ENCODE results near the gene ARHGEF6.
"Not testable (repeated sequence)": the region's sequence is repeated elsewhere in the genome, so short reads cannot be mapped to it uniquely, and the experiment has no call there.

The ARHGEF6 gene

DNA sequence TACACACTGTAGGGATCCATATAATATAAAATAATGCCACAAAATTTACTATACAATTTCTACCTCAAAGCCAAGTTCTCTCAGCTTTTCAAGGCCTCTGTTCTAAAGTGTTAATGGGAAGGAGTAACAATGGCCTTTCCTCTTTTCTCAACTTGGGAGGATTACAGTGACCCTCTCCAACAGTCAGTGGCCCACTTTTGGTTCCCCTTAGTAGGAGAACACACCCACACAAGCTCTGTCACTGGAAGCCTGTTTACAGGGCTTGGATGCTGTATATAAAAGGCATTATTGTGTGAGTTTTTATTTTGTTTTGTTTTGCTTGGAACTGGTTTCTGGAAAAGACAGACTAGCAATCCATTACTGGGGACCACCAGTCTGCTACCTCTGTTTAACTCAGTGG, 1.8 kb downstream of the ARHGEF6 start:
- no peak overlapping the region for H3K4me3 ChIP-seq (ENCODE audit: low read depth, low read length)
- TF ChIP-seq, protein P1, sequence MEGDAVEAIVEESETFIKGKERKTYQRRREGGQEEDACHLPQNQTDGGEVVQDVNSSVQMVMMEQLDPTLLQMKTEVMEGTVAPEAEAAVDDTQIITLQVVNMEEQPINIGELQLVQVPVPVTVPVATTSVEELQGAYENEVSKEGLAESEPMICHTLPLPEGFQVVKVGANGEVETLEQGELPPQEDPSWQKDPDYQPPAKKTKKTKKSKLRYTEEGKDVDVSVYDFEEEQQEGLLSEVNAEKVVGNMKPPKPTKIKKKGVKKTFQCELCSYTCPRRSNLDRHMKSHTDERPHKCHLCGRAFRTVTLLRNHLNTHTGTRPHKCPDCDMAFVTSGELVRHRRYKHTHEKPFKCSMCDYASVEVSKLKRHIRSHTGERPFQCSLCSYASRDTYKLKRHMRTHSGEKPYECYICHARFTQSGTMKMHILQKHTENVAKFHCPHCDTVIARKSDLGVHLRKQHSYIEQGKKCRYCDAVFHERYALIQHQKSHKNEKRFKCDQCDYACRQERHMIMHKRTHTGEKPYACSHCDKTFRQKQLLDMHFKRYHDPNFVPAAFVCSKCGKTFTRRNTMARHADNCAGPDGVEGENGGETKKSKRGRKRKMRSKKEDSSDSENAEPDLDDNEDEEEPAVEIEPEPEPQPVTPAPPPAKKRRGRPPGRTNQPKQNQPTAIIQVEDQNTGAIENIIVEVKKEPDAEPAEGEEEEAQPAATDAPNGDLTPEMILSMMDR (IDR thresholded peaks at IDR 0.05; ENCODE audit: low read depth, low read length, missing control alignments): no peak
- H3K36me3 ChIP-seq (replicated peaks): no peaks in the 10 kb centered on the region
- no peaks in the 10 kb centered on the region for H3K27me3 ChIP-seq (replicated peaks)
- no peak for DNase-seq
- in situ Hi-C loops (cut with HindIII; ENCODE audit: low pct_ligation_motif_present, low sequenced_read_pairs): no loop called here
- H3K27ac ChIP-seq: no peak overlapping the region

DNA sequence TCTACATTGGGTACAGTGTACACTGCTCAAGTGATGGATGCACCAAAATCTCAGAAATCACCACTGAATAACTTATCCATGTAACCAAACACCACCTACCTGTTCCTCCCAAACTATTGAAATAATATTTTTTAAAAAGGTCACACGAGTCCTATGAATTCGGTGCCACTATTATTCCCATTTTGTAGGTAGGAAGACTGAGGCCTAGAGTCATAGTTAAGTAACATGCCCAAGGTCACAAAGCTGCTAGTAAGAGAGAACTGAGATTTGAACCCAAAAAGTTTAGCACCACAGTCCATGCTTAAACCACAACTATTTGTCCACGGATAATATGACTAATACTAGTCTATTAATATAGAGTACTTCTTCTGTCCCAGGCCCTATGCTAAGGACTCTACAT, 2.7 kb downstream of the ARHGEF6 start:
- TF ChIP-seq, protein P1 (IDR thresholded peaks at IDR 0.05; ENCODE audit: low read depth, low read length, missing control alignments): no peak
- no peak overlapping the region for H3K4me3 ChIP-seq (ENCODE audit: low read depth, low read length)
- H3K27me3 ChIP-seq (replicated peaks): no peaks in the 10 kb centered on the region
- H3K27ac ChIP-seq: no peak overlapping the region
- no peaks in the 10 kb centered on the region for H3K36me3 ChIP-seq (replicated peaks)
- no peak for DNase-seq
- in situ Hi-C loops (cut with HindIII; ENCODE audit: low pct_ligation_motif_present, low sequenced_read_pairs): no loop called here

DNA sequence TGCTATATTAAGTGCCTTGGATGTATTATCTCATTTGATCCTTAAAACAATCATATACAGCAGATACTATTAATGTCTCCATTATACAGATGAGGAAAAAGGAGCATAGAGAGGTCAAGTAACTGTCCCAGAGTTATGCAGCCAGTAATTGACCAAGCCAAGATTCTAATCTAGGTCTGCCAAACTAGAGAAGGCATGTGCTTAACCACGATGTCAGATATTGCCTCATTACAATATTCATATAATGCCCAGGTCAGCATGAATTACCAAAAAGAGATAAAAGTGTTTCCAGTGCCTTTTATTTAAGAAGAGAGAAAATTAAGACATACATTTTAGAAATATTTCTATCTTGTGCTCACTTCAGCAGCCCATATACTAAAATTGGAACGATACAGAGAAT, 7.1 kb downstream of the ARHGEF6 start:
- H3K4me3 ChIP-seq (ENCODE audit: low read depth, low read length): no peak overlapping the region
- DNase-seq: no peak
- TF ChIP-seq, protein P1 (IDR thresholded peaks at IDR 0.05; ENCODE audit: low read depth, low read length, missing control alignments): no peak
- H3K27me3 ChIP-seq (replicated peaks): no peaks in the 10 kb centered on the region
- no peak overlapping the region for H3K27ac ChIP-seq
- H3K36me3 ChIP-seq (replicated peaks): no peaks in the 10 kb centered on the region
- in situ Hi-C loops (cut with HindIII; ENCODE audit: low pct_ligation_motif_present, low sequenced_read_pairs): no loop called here

DNA sequence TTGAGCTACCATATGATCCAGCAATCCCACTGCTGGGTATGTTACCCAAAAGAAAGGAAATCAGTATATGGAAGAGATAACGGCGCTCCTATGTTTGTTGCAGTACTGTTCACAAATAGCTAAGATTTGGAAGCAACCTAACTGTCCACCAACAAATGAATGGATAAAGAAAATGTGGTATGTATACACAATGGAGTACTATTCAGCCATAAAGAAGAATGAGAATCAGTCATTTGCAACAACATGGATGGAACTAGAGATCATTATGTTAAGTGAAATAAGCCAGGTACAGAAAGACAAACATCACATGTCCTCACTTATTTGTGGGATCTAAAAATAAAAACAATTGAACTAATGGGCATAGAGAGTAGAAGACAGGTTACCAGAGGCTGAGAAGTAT, 8.9 kb downstream of the ARHGEF6 start:
- DNase-seq; in situ Hi-C loops (cut with HindIII; ENCODE audit: low pct_ligation_motif_present, low sequenced_read_pairs); H3K27ac ChIP-seq: not testable (repeated sequence)

DNA sequence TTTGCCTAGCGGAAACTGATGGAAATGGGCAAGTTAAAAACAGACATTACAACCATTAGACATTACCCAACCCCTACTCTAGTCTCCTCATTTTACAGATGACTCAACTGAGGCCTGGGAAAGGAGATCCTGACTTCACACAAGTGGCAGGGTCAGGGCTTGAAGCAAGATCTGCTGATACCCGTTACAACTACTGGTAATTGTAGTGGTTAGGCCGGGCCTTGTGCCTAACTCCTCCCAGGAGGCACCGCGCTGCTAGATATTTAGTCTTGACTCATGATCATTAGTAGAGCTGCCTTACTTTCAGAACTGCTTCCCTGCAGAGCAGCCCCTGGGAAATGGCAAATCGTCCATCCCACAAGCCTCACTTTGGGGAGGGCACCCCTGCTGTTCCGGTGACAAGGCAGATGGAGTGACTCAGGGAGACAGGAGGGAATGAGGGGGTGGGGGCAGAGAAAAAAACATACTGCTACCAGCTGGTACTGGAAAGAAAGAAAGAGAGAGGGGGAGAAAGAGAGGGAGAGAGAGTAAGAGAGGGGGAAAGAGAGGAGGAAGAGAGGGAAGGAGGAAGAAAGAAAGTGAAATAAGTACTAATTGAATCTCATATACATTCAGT, 12.2 kb downstream of the ARHGEF6 start:
- peak overlapping the region; percentile 57 for H3K27ac ChIP-seq
- peak; percentile 89 for DNase-seq
- no peaks in the 10 kb centered on the region for H3K27me3 ChIP-seq (replicated peaks)
- H3K36me3 ChIP-seq (replicated peaks): no peaks in the 10 kb centered on the region
- TF ChIP-seq, protein P1 (IDR thresholded peaks at IDR 0.05; ENCODE audit: low read depth, low read length, missing control alignments): no peak
- no peak overlapping the region for H3K4me3 ChIP-seq (ENCODE audit: low read depth, low read length)
- in situ Hi-C loops (cut with HindIII; ENCODE audit: low pct_ligation_motif_present, low sequenced_read_pairs): no loop called here

More for the DNA sequence above, 8.9 kb downstream of the ARHGEF6 start:
- not testable (repeated sequence) for H3K36me3 ChIP-seq (replicated peaks); H3K27me3 ChIP-seq (replicated peaks); H3K4me3 ChIP-seq (ENCODE audit: low read depth, low read length)

DNA sequence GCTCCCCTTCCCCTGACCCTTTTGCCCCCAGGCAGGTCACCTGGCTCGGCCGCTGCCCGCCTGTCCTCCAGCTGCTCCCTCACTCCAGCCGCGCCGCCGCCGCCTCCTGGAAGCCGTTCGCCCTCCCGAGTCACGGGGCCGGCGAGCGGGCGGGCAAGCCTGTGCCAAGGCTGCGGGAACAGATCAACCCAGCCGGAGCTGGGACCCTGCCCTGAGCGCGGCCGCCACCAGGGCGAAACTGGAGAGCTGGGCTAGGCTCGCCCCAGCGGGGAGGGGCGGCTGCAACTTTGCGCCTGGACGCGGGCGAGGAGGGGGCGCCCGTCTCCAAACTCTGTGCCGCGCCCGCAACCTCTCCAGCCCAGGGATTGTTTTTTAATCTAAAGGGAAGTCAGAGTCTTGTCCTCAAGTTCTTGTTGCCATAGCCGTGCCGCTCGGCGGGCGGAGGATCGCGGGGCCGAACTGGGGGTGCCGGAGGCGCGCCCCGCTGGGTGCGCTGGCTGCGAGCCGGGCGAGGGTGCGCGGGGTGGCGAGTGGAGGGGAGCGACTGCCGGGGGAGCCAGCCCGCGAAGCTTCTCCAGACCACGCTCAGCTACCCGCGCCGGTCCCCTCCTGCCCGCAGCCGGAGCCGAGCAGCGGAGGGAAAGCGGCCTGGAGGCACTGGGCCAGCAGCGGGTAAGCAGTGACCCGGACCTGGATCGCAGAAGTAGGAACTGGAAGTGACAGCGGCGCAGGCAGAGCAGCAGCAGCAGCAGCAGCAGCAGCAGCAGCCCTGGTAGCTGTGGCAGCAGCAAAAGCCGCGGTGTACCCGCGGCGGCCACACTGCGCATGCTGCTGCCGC, 13.4 kb downstream of the ARHGEF6 start:
- in situ Hi-C loops (cut with HindIII; ENCODE audit: low pct_ligation_motif_present, low sequenced_read_pairs): no loop called here
- Histone ChIP-seq H3K27me3 (replicated peaks) (no peaks in the 10 kb centered on the region), H3K36me3 (replicated peaks) (no peaks in the 10 kb centered on the region), H3K27ac (peak overlapping the region; percentile 57), H3K4me3 (ENCODE audit: low read depth, low read length) (peak overlapping the region; percentile 59)
- peak; percentile 38 for DNase-seq
- TF ChIP-seq, protein P1 (IDR thresholded peaks at IDR 0.05; ENCODE audit: low read depth, low read length, missing control alignments): peak; percentile 38
